Choroid plexus epithelial cell (primary cell): ENCODE data around the gene S100A8.
A peak's percentile ranks its signal among the peaks of the same experiment; 100 is the strongest.
"Not testable (repeated sequence)": the region's sequence is repeated elsewhere in the genome, so short reads cannot be mapped to it uniquely, and the experiment has no call there.

Source experiments
- DNase-seq: peaks from one replicate; pipeline ENCODE4 v3.0.0-alpha.2; 2010; ENCODE audit warnings: low read depth
- H3K4me3 ChIP-seq: 2 replicates; pipeline ENCODE4 v1.5.1; 2011; ENCODE audit warnings: low read depth, mild to moderate bottlenecking, control low read depth, low read length, moderate library complexity
- TF ChIP-seq, protein P1 (sequence below): conservative IDR thresholded peaks from 2 replicates; pipeline ENCODE4 v1.5.1; 2011; ENCODE audit warnings: low read depth, mild to moderate bottlenecking, control low read depth, inconsistent platforms, low read length, moderate library complexity

S100A8 gene

GRCh38 chr1:153415850-153416570, 25.1 kb upstream of the S100A8 start, which contains the start of gene S100A7A:
S100A7A (plus strand) TSS chr1:153416520; CDS start chr1:153418083, 1,563 bp downstream.
- no peak for DNase-seq
- no peak within 1 kb of the TSS for H3K4me3 ChIP-seq
- TF ChIP-seq, protein P1, sequence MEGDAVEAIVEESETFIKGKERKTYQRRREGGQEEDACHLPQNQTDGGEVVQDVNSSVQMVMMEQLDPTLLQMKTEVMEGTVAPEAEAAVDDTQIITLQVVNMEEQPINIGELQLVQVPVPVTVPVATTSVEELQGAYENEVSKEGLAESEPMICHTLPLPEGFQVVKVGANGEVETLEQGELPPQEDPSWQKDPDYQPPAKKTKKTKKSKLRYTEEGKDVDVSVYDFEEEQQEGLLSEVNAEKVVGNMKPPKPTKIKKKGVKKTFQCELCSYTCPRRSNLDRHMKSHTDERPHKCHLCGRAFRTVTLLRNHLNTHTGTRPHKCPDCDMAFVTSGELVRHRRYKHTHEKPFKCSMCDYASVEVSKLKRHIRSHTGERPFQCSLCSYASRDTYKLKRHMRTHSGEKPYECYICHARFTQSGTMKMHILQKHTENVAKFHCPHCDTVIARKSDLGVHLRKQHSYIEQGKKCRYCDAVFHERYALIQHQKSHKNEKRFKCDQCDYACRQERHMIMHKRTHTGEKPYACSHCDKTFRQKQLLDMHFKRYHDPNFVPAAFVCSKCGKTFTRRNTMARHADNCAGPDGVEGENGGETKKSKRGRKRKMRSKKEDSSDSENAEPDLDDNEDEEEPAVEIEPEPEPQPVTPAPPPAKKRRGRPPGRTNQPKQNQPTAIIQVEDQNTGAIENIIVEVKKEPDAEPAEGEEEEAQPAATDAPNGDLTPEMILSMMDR = no peak

- DNase-seq, H3K4me3 ChIP-seq: not testable (repeated sequence)
Measured at GRCh38 chr1:153413961-153414360, 23.1 kb upstream of the S100A8 start.

DNA sequence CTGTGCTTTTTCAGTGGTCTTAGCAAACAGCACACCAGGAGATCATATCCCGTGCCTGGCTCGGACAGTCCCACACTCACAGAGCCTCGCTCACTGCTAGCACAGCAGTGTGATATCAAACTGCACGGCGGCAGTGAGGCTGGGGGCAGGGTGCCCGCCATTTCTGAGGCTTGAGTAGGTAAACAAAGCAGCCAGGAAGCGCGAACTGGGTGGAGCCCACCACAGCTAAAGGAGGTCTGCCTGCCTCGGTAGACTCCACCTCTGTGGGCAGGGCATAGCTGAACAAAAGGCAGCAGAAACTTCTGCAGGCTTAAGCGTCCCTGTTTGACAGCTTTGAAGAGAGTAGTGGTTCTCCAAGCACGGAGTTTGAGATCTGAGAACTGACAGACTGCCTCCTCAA, 16.4 kb upstream of the S100A8 start:
- not testable (repeated sequence) for H3K4me3 ChIP-seq, DNase-seq

DNA sequence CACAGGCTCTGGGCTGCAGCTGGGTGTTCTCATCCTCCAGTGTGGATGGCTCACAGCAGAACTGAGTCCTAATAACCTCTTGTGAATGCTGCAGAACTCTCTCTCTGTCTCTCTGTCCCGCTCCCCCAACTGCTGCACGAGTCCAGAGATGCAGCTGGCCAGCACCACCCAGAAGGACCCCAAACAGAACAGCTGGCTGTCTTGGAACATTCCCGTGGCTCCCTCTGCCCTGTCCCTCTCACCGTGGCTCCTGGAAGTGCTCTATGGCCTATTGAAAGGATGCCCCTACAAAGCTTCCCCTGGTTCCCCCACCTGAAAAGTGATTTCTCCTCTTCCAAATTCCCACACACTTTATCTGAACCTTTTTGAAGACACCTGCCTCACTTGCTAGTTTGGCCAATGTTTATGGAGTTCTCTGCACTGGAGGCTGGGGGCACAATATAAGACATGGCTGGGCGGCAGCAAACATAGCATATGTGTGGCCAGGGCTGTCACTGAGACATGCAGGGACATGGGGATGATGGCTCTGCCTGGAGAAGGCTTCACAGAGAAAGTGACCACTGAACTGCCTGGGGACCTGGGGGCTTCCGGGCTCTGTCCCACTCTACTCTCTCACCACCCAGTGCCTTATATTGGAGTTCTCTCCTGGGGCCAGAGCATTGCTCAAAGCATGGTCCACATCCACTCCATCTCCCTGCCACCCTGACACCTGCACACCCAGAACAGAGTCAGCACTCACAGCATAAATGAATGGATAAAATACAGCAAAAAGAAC, 15.1 kb upstream of the S100A8 start:
- not testable (repeated sequence) for DNase-seq

DNA sequence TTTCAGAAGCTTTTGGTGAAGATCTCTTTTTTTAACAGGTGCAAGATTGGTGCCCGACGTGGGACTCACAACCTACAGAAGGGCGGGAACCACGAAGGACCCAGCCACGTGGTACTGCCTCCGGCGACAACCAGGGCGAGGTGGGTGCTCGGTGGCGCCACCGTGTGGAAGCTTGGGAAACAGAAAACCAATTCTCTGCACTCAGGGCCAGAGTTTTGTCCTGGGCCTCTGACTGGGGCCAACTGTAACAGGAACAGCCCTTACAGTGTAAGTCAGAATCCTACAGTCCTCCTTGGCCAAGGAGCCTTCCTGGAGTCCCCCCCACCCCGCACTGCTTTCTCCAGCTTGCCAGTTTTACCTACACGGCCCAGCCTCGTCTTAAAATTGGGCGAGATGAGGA, 13.9 kb upstream of the S100A8 start:
- no peak for DNase-seq
- TF ChIP-seq, protein P1 = peak; percentile 25
- H3K4me3 ChIP-seq = no peak overlapping the region

More for the DNA sequence above, 15.1 kb upstream of the S100A8 start:
- H3K4me3 ChIP-seq = not testable (repeated sequence)

GRCh38 chr1:153404086-153404635, 13.3 kb upstream of the S100A8 start:
- TF ChIP-seq, protein P1 = no peak
- no peak overlapping the region for H3K4me3 ChIP-seq
- DNase-seq = no peak

- TF ChIP-seq, protein P1 = no peak
- DNase-seq = no peak
- H3K4me3 ChIP-seq = no peak overlapping the region
Measured at GRCh38 chr1:153403421-153404085, 12.7 kb upstream of the S100A8 start.

GRCh38 chr1:153402226-153402625, 11.4 kb upstream of the S100A8 start:
- no peak for DNase-seq
- no peak overlapping the region for H3K4me3 ChIP-seq
- TF ChIP-seq, protein P1 = no peak
